Lower leg skin (tissue), 4 donors: ENCODE results near the gene ANKS4B. TPM values are rescaled to one million over a fixed set of nuclear protein-coding genes. Genes with fewer than 3 reads are reported as not detected.

Experiments used
- DNase-seq, 2 donors: peaks; one replicate each; pipeline ENCODE4 v3.0.0-alpha.2; 2019; ENCODE audit warnings: low spot score in 2 of 2
- H3K4me3 ChIP-seq: fragments of 200-600 bp; sonication (generic); 2 replicates; pipeline ENCODE4 v1.5.1; 2017; ENCODE audit warnings: mild to moderate bottlenecking, low read depth; ENCODE audit not compliant: poor library complexity, severe bottlenecking
- POLR2A ChIP-seq, 2 donors: fragments of 450-650 bp; IDR thresholded peaks; one replicate each; pipeline ENCODE4 v1.6.1; 2016 to 2017; ENCODE audit warnings: antibody characterized with exemption in 2 of 2, mild to moderate bottlenecking in 1 of 2, moderate library complexity in 1 of 2
- WGBS, 2 donors: methylation state at CpG; one replicate each; pipeline ENCODE4 v1.1.5; 2018; 5-methylcytosine and 5-hydroxymethylcytosine counted together
- intact Hi-C: fragments of 100-400 bp; cut with DNase I; formaldehyde crosslinking; loops from one replicate; pipeline ENCODE4 v1.15.0; 2023; ENCODE audit warnings: low total_unique reads
- total RNA-seq, 4 donors: library from RNA; depleted of rRNA; stranded (reverse); fragments of >200 nt; gene quantifications; one replicate each; pipeline ENCODE4 v1.1.0, GENCODE V29; 2016
- TF ChIP-seq, protein P1 (sequence below), 3 donors: fragments of 450-650 bp; IDR thresholded peaks; one replicate each; pipeline ENCODE4 v1.5.1; 2016; ENCODE audit warnings: antibody characterized with exemption in 3 of 3, mild to moderate bottlenecking in 3 of 3, moderate library complexity in 2 of 3

Gene ANKS4B
- total RNA-seq, 4 donors from 2014 or later: 0.13 TPM; not detected in 3

GRCh38 chr16:21260870-21261791 lies 27.6 kb downstream of the ANKS4B start:
- 86 to 90% methylated on average over 9 of the region's 9 CpGs for WGBS, 2 donors
- intact Hi-C loops: no loop called here
- no peak for DNase-seq
- no peak overlapping the region for H3K4me3 ChIP-seq
- TF ChIP-seq, protein P1, sequence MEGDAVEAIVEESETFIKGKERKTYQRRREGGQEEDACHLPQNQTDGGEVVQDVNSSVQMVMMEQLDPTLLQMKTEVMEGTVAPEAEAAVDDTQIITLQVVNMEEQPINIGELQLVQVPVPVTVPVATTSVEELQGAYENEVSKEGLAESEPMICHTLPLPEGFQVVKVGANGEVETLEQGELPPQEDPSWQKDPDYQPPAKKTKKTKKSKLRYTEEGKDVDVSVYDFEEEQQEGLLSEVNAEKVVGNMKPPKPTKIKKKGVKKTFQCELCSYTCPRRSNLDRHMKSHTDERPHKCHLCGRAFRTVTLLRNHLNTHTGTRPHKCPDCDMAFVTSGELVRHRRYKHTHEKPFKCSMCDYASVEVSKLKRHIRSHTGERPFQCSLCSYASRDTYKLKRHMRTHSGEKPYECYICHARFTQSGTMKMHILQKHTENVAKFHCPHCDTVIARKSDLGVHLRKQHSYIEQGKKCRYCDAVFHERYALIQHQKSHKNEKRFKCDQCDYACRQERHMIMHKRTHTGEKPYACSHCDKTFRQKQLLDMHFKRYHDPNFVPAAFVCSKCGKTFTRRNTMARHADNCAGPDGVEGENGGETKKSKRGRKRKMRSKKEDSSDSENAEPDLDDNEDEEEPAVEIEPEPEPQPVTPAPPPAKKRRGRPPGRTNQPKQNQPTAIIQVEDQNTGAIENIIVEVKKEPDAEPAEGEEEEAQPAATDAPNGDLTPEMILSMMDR (IDR thresholded peaks at IDR 0.05): peak in 1 of 3 donors; percentile 56
- TF ChIP-seq POLR2A (IDR thresholded peaks at IDR 0.05): no peak

- intact Hi-C loops: no loop called here
- no peak for DNase-seq
- no peak overlapping the region for H3K4me3 ChIP-seq
- WGBS, 2 donors: 79 to 81% methylated on average over 12 of the region's 12 CpGs
- TF ChIP-seq, protein P1 (IDR thresholded peaks at IDR 0.05): no peak
- no peak for TF ChIP-seq POLR2A (IDR thresholded peaks at IDR 0.05)
Measured at GRCh38 chr16:21262779-21263639, 29.5 kb downstream of the ANKS4B start.

GRCh38 chr16:21263640-21264570 lies 30.4 kb downstream of the ANKS4B start:
- intact Hi-C loops: no loop called here
- TF ChIP-seq POLR2A (IDR thresholded peaks at IDR 0.05): no peak
- TF ChIP-seq, protein P1 (IDR thresholded peaks at IDR 0.05): no peak
- no peak overlapping the region for H3K4me3 ChIP-seq
- DNase-seq: no peak
- 52 to 62% methylated on average over 14 of the region's 14 CpGs for WGBS, 2 donors

DNA sequence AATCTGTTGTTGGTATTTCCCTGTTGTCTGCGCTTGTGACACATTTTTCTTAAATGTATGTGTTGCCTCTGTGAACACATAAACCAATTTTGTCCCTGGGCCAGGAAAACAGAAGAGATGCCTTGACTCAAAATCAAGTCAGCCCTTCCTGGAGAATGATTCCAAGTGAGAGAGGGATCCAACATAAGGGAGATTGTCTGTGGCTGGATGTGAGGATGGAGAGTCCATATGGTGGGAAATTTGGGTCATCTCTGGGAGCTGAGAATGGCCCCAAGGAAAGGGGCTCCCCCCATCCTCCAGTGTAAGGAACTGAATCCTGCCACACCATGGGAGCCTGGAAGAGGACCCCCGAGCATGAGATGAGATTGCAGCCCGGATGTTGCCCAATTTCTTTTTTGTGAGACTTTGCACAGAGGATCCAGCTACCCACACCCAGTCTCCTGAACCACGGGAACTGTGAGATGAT lies 31.1 kb downstream of the ANKS4B start:
- WGBS, 2 donors: 78 to 87% methylated on average over 4 of the region's 4 CpGs
- no peak overlapping the region for H3K4me3 ChIP-seq
- intact Hi-C loops: no loop called here
- DNase-seq: no peak
- TF ChIP-seq POLR2A (IDR thresholded peaks at IDR 0.05): no peak
- TF ChIP-seq, protein P1 (IDR thresholded peaks at IDR 0.05): no peak
